ENCODE data around the gene ZNF74. TPM values are rescaled to one million over a fixed set of nuclear protein-coding genes. Genes with fewer than 3 reads are reported as not detected.

Gene ZNF74
- total RNA-seq, 1 donor from 2014 or later, result 54.2 TPM

- Mint-ChIP-seq H3K4me1 (peaks cover 19% of the 10 kb centered on the region), H3K4me3 (no peak overlapping the region), H3K9me3 (no peaks in the 10 kb centered on the region), H3K27me3 (ENCODE audit: low read depth) (no peaks in the 10 kb centered on the region), H3K27ac (ENCODE audit: unreplicated experiment) (no peak overlapping the region), H3K36me3 (ENCODE audit: low read depth) (no peaks in the 10 kb centered on the region)
- no peak for TF ChIP-seq CTCF (conservative IDR thresholded peaks at IDR 0.05)
- no peak for DNase-seq (ENCODE audit: low read depth, low spot score)
Measured at GRCh38 chr22:20419664-20419951, 25.7 kb downstream of the ZNF74 start.

- DNase-seq (ENCODE audit: low read depth, low spot score), result no peak
- no peaks in the 10 kb centered on the region for H3K27me3 Mint-ChIP-seq (ENCODE audit: low read depth)
- H3K4me1 Mint-ChIP-seq, result peaks cover 19% of the 10 kb centered on the region
- no peak for TF ChIP-seq CTCF (conservative IDR thresholded peaks at IDR 0.05)
- H3K36me3 Mint-ChIP-seq (ENCODE audit: low read depth), result no peaks in the 10 kb centered on the region
- H3K4me3 Mint-ChIP-seq, result no peak overlapping the region
- no peaks in the 10 kb centered on the region for H3K9me3 Mint-ChIP-seq
- H3K27ac Mint-ChIP-seq (ENCODE audit: unreplicated experiment), result no peak overlapping the region
Measured at GRCh38 chr22:20420157-20420842, 26.3 kb downstream of the ZNF74 start.

GRCh38 chr22:20421507-20421874 lies 27.5 kb downstream of the ZNF74 start:
- DNase-seq (ENCODE audit: low read depth, low spot score), result no peak
- H3K36me3 Mint-ChIP-seq (ENCODE audit: low read depth), result no peaks in the 10 kb centered on the region
- peaks cover 19% of the 10 kb centered on the region for H3K4me1 Mint-ChIP-seq
- no peak overlapping the region for H3K4me3 Mint-ChIP-seq
- no peaks in the 10 kb centered on the region for H3K27me3 Mint-ChIP-seq (ENCODE audit: low read depth)
- H3K9me3 Mint-ChIP-seq, result no peaks in the 10 kb centered on the region
- TF ChIP-seq CTCF (conservative IDR thresholded peaks at IDR 0.05), result no peak
- H3K27ac Mint-ChIP-seq (ENCODE audit: unreplicated experiment), result no peak overlapping the region

- Mint-ChIP-seq H3K27me3 (ENCODE audit: low read depth) (peaks cover under 1% of the 10 kb centered on the region), H3K27ac (ENCODE audit: unreplicated experiment) (no peak overlapping the region), H3K4me3 (no peak overlapping the region), H3K4me1 (peaks cover 19% of the 10 kb centered on the region), H3K9me3 (no peaks in the 10 kb centered on the region), H3K36me3 (ENCODE audit: low read depth) (peaks cover 4% of the 10 kb centered on the region)
- no peak for DNase-seq (ENCODE audit: low read depth, low spot score)
- no peak for TF ChIP-seq CTCF (conservative IDR thresholded peaks at IDR 0.05)
Measured at GRCh38 chr22:20422271-20423007, 28.5 kb downstream of the ZNF74 start.

- peaks cover 19% of the 10 kb centered on the region for H3K4me1 Mint-ChIP-seq
- H3K4me3 Mint-ChIP-seq, result peak overlapping the region; percentile 54
- peaks cover 2% of the 10 kb centered on the region for H3K27me3 Mint-ChIP-seq (ENCODE audit: low read depth)
- peaks cover 6% of the 10 kb centered on the region for H3K36me3 Mint-ChIP-seq (ENCODE audit: low read depth)
- TF ChIP-seq CTCF (conservative IDR thresholded peaks at IDR 0.05), result no peak
- H3K27ac Mint-ChIP-seq (ENCODE audit: unreplicated experiment), result peak overlapping the region; percentile 89
- H3K9me3 Mint-ChIP-seq, result no peaks in the 10 kb centered on the region
- DNase-seq (ENCODE audit: low read depth, low spot score), result no peak
Measured at GRCh38 chr22:20423008-20423905, 29.3 kb downstream of the ZNF74 start.
